Stimulated activated naive CD8-positive, alpha-beta T cell treated with anti-CD3 and anti-CD28 coated beads, Interleukin-15, Interleukin-2, amounts not matched to agents 100 ng/mL and 50 ng/mL, for 24 hours (primary cell): ENCODE results near the gene CAVIN3.

ENCODE experiments used
- H3K27ac Mint-ChIP-seq: one replicate; pipeline ENCODE4 v1.8.0; 2021; ENCODE audit warnings: mild to moderate bottlenecking, mixed read lengths
- H3K27me3 Mint-ChIP-seq: one replicate; pipeline ENCODE4 v1.8.0; 2021; ENCODE audit warnings: mixed read lengths
- H3K36me3 Mint-ChIP-seq: one replicate; pipeline ENCODE4 v1.8.0; 2021; ENCODE audit warnings: low read depth, mixed read lengths
- H3K4me1 Mint-ChIP-seq: one replicate; pipeline ENCODE4 v1.8.0; 2021; ENCODE audit warnings: low read depth, mixed read lengths
- H3K4me3 Mint-ChIP-seq: one replicate; pipeline ENCODE4 v1.8.0; 2021; ENCODE audit warnings: mild to moderate bottlenecking, mixed read lengths
- H3K9me3 Mint-ChIP-seq: one replicate; pipeline ENCODE4 v1.8.0; 2021; ENCODE audit warnings: mixed read lengths

CAVIN3 gene

DNA sequence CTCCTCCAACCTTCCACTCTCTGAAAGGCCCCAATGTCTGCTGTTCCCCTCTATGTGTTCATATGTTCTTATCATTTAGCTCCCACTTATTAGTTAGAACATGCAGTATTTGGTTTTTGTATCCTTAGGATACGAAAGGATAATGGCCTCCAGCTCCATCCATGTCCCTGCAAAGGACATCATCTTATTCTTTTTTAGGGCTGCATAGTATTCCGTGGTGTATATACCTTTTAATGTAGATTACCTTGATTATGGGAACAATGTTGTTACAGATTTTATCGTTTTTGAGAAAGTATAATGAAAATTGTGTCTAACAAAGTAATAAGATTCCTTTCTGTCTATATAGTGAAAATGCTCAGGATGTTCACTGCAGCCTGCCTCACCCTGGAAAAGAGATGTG lies 16.0 kb upstream of the CAVIN3 start:
- no peak overlapping the region for H3K4me3 Mint-ChIP-seq
- H3K9me3 Mint-ChIP-seq = no peaks in the 10 kb centered on the region
- no peaks in the 10 kb centered on the region for H3K36me3 Mint-ChIP-seq
- H3K27me3 Mint-ChIP-seq = peaks cover 25% of the 10 kb centered on the region
- H3K27ac Mint-ChIP-seq = no peak overlapping the region
- no peaks in the 10 kb centered on the region for H3K4me1 Mint-ChIP-seq

DNA sequence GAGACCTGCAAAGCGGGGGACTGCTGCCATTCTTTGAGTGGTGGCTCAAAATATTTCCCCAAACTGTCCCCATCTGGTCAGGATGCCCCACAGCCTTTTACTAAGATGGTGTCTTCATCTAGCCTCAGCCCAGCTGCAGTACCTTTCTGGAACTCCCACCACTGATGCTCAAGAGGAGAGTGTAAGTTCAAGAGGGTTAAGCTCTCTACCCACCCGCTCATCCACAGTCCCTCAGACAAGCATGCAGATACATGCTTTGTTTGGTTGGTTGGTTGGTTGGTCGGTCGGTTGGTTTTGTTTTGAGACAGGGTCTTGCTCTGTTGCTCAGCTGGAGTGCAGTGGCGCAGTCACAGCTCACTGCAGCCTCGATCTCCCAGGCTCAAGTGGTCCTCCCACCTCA lies 14.5 kb upstream of the CAVIN3 start:
- peaks cover 25% of the 10 kb centered on the region for H3K27me3 Mint-ChIP-seq
- H3K4me1 Mint-ChIP-seq = no peaks in the 10 kb centered on the region
- H3K27ac Mint-ChIP-seq = no peak overlapping the region
- no peaks in the 10 kb centered on the region for H3K36me3 Mint-ChIP-seq
- no peak overlapping the region for H3K4me3 Mint-ChIP-seq
- H3K9me3 Mint-ChIP-seq = no peaks in the 10 kb centered on the region

DNA sequence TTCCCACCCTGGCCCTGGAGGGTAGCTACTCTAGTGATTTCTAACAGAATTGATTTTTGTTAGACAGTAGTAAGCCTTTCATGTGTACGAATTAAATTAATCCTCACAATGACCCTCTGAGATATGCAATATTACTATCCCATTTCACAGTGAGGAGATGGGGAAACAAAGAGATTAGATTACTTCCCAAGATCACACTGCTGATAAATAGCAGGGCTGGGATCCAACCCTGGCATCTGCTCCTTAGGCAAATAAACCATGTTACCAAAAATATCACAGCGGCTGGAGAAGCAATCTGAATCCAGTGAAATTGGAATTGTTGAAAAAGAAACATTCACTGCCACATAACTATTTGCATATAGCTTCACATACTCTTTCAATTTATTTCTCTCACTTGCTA lies 12.8 kb upstream of the CAVIN3 start:
- H3K27ac Mint-ChIP-seq = no peak overlapping the region

DNA sequence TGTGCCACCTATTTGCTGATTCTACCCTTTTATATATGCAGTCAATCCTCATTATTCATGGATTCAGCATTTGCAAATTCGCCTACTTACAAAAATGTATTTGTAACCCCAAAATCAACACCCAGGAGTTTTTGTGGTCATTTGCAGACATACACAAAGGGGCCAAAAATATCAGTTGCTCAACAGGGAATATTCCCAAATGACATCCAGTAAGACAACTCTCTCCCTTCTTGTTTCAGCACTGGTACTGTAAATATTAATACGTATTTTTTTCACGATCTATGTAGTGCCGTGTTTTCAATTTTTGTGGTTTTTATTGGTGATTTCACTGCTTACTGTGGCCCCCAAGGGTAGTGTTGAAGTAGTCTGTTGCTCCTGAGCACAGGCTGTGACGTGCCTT lies 11.8 kb upstream of the CAVIN3 start:
- H3K4me3 Mint-ChIP-seq = no peak overlapping the region
- no peaks in the 10 kb centered on the region for H3K9me3 Mint-ChIP-seq
- peaks cover 39% of the 10 kb centered on the region for H3K27me3 Mint-ChIP-seq
- no peak overlapping the region for H3K27ac Mint-ChIP-seq
- H3K4me1 Mint-ChIP-seq = no peaks in the 10 kb centered on the region
- no peaks in the 10 kb centered on the region for H3K36me3 Mint-ChIP-seq

More for the DNA sequence above, 12.8 kb upstream of the CAVIN3 start:
- Mint-ChIP-seq H3K27me3 (peaks cover 28% of the 10 kb centered on the region), H3K9me3 (no peaks in the 10 kb centered on the region), H3K4me1 (no peaks in the 10 kb centered on the region), H3K4me3 (no peak overlapping the region), H3K36me3 (no peaks in the 10 kb centered on the region)

DNA sequence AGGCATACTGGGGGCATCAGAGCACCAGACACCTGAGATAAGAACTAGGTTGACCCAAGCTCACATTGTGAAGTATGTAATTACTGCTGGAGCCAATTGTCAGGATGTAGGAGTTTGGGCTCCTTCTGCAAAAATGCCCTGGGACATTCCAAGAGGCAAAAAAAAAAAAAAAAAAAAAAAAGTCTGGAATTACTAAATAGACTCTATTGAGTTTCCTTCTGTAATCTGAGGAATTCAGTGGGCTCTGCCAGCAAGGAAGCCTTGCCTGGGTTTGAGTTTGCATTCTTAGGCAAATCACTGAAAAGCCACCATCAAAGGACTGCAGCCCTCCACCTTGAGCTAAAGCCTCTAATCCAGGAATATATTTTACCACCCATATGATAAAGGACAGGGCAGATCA lies 8.0 kb upstream of the CAVIN3 start:
- Mint-ChIP-seq H3K27me3 (peaks cover 45% of the 10 kb centered on the region), H3K27ac (no peak overlapping the region), H3K36me3 (no peaks in the 10 kb centered on the region), H3K4me1 (peaks cover 14% of the 10 kb centered on the region), H3K4me3 (no peak overlapping the region), H3K9me3 (no peaks in the 10 kb centered on the region)

DNA sequence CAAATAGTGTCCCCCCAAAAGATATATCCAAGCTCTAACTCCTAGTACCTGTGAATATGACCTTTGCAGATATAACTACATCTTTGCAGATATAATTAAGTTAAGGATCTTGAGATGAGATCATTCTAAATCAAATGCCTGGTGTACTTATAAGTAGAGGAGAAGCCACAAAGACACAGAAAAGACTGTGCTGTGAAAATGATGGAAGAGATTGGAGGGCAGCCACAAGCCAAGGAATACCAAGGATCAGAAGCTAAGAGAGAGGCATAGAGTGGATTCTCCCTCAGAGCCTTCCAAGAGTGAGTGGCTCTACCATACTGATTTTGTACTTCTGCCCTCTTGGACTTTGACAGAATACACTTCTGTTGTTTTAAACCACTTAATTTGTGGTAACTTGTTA lies 7.5 kb upstream of the CAVIN3 start:
- H3K27me3 Mint-ChIP-seq = peaks cover 40% of the 10 kb centered on the region
- peaks cover 18% of the 10 kb centered on the region for H3K4me1 Mint-ChIP-seq
- H3K9me3 Mint-ChIP-seq = no peaks in the 10 kb centered on the region
- no peak overlapping the region for H3K27ac Mint-ChIP-seq
- no peak overlapping the region for H3K4me3 Mint-ChIP-seq
- H3K36me3 Mint-ChIP-seq = no peaks in the 10 kb centered on the region

DNA sequence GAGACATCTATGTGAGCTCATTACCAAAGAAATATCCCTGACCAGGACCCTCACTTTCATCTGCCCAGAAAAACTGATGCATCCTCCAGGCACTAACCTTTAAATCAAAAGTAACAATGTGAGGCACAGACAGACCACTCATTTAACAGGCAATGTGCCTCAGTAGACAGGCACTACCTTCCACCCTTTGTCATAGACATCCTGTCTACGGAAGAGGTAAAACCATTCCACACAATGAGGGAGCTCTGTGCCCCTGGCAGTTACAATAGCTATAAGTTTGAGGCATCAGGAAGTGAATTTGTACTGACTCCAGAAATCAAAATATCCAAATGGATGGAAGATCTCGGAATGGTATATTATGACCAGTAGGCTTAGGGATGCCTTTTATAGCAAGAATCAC lies 6.7 kb upstream of the CAVIN3 start:
- Mint-ChIP-seq H3K9me3 (no peaks in the 10 kb centered on the region), H3K4me3 (no peak overlapping the region), H3K4me1 (peaks cover 27% of the 10 kb centered on the region), H3K36me3 (no peaks in the 10 kb centered on the region), H3K27ac (no peak overlapping the region), H3K27me3 (peaks cover 38% of the 10 kb centered on the region)

DNA sequence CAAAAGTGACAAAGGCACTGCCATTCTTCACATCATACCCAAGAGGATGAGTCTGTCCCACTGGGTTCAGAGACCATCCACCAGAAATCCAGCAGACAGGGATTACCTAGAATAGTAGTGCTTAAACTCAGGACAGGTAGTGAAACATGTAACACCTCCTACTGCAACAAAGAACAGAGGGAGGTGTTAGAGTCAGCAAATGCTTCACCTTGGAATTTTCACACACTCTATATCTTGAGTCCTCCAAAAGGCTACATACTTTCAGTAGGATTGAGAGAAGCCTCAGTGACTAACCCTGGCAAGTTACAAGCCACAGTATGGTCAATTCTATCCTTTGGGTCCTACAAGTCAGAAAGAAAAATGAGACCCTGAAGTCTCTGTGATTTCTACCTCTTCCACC lies 6.0 kb upstream of the CAVIN3 start:
- no peak overlapping the region for H3K4me3 Mint-ChIP-seq
- H3K36me3 Mint-ChIP-seq = no peaks in the 10 kb centered on the region
- H3K27ac Mint-ChIP-seq = no peak overlapping the region
- H3K27me3 Mint-ChIP-seq = peaks cover 36% of the 10 kb centered on the region
- H3K4me1 Mint-ChIP-seq = peaks cover 33% of the 10 kb centered on the region
- H3K9me3 Mint-ChIP-seq = no peaks in the 10 kb centered on the region

DNA sequence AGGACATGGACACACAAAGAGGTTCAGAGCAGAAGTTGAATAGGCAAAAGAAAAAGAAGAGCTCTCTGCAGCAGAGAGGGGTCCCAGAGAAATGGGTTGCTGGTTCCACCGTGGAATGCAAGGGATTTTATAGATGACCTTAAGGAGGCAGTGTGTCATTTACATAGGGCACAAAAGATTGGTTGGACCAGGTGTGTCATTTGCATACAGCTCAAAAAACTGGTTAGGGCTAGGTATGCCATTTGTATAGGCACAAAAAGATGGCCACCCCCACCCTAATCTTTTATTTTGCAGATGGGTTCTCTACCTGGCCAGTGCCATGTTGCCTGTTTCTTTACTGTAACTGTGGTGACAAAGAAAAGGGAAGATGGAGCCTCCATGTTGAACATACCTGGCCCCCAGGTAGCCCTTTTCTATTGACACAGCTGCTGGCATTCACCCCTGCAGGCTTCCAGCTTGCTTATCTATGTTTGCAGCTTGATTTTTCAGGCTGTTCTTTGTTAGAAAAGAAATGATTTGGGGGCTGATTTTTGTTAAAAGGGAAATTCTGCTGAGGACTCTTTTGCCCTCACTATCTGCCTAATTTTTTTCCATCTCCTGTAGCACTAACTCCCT lies 3.1 kb upstream of the CAVIN3 start:
- peaks cover 54% of the 10 kb centered on the region for H3K4me1 Mint-ChIP-seq
- no peak overlapping the region for H3K4me3 Mint-ChIP-seq
- peaks cover 10% of the 10 kb centered on the region for H3K36me3 Mint-ChIP-seq
- H3K27ac Mint-ChIP-seq = peak overlapping the region; percentile 33
- H3K27me3 Mint-ChIP-seq = peaks cover 47% of the 10 kb centered on the region
- H3K9me3 Mint-ChIP-seq = no peaks in the 10 kb centered on the region

DNA sequence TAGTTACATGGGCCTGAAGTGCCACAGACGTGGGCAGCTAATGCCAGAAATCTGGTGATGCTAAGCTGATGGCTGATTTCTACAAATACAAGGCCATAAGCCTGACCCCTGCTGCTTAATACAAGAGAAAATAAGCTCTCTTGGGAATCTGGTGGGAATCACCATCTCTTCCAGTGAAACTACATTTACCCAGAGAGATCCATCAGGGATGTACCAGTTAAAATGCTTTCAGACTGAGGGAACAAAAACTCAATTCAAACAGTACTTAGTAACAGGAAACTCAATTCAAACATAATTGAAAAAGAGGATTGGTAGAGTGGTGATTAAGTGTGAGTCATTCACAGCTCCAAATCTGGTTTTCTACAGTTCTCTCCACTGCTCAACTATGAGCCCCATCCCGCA lies 1.7 kb upstream of the CAVIN3 start:
- no peaks in the 10 kb centered on the region for H3K9me3 Mint-ChIP-seq
- peak overlapping the region; percentile 99 for H3K27ac Mint-ChIP-seq
- peaks cover 64% of the 10 kb centered on the region for H3K4me1 Mint-ChIP-seq
- peak overlapping the region; percentile 88 for H3K4me3 Mint-ChIP-seq
- H3K36me3 Mint-ChIP-seq = peaks cover 19% of the 10 kb centered on the region
- peaks cover 47% of the 10 kb centered on the region for H3K27me3 Mint-ChIP-seq

DNA sequence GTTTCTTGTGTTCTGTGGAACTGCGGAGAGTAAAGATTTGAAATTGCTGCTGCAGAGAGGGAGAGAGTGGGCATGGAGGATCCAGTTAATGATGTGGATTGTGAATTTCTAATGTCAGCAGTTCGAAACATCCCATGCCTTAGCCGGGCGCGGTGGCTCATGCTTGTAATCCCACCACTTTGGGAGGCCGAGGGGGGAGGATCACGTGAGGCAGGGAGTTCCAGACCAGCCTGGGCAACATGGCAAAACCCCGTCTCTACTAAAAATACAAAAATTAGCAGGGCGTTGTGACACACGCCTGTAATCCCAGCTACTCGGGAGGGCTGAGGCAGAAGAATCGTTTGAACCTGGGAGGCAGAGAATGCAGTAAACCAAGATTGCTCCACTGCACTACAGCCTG lies 1.1 kb upstream of the CAVIN3 start:
- H3K27me3 Mint-ChIP-seq = peaks cover 48% of the 10 kb centered on the region
- peaks cover 62% of the 10 kb centered on the region for H3K4me1 Mint-ChIP-seq
- peak overlapping the region; percentile 99 for H3K27ac Mint-ChIP-seq
- no peaks in the 10 kb centered on the region for H3K9me3 Mint-ChIP-seq
- peak overlapping the region; percentile 88 for H3K4me3 Mint-ChIP-seq
- peaks cover 19% of the 10 kb centered on the region for H3K36me3 Mint-ChIP-seq

DNA sequence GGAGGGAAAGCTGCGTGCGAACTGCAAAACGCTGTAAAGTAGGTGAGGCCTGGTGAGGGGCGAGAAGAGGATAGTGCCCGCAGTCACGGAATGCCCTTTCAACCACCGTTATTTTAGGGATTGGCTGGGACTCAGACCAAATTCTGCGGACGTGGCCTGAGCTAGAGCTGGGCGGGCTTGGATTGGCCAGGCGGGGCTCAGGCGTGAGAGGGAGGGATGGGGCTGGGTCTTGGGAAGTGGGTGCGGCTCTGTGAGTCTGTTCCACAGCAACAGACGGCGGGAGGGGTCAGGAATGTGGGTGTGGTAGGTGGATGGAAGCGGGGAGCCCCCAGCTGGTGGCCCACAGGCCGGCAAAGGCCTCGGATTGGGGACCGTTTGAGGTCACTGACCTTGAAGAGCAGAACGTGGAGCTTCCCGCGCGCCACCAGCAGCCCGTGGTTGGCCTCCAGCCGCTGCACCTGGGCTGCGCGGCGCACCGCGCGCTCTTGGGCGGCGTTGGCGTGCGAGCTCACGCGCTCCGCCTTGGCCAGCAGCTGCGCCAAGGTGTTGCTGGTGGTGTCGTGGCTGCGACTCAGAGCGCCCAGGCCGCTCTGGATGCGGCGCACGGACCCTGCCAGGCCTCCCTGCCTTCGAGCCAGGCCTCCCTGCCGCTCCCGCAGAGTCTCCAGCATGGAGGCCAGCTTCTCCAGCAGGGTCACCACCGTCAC lies 444 bp downstream of the CAVIN3 start:
- Mint-ChIP-seq H3K27me3 (peaks cover 55% of the 10 kb centered on the region), H3K4me3 (peak overlapping the region; percentile 88), H3K9me3 (no peaks in the 10 kb centered on the region), H3K27ac (peak overlapping the region; percentile 99), H3K36me3 (peaks cover 19% of the 10 kb centered on the region), H3K4me1 (peaks cover 64% of the 10 kb centered on the region)

DNA sequence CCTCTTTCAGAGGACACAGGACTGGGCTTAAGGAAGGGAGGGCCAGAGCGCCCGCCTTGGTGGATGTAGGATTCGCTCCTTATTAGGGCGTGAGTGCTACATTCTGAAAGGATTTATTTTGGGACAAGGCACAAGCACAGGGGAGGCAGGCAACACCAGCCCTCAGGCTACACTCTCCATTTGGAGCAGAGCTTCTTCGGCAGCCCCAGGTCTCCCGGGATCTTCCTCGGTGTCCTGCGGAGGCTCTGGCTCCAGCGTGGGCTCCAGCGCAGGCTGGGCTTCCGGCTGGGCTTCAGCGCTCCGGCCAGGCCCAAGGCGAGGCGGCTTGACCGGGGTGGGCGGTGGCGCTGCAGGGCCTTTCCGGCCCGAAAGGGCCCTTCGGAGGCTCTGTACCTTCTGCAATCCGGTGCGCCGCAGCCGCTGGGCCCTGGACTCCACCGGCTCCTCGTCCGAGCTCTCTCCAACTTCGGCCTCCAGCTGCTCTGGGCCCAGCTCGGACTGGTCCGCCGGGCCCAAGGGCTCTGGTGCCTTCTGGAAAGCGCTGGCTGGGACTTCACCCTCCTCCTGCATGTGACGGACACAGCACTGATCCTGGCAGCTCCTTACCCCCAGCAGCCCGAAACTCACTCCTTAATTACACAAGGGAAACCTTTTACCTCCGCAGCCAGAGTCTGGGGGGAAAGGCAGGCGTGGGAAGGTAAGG lies 1.1 kb downstream of the CAVIN3 start:
- peak overlapping the region; percentile 88 for H3K4me3 Mint-ChIP-seq
- H3K9me3 Mint-ChIP-seq = no peaks in the 10 kb centered on the region
- H3K27ac Mint-ChIP-seq = peak overlapping the region; percentile 99

DNA sequence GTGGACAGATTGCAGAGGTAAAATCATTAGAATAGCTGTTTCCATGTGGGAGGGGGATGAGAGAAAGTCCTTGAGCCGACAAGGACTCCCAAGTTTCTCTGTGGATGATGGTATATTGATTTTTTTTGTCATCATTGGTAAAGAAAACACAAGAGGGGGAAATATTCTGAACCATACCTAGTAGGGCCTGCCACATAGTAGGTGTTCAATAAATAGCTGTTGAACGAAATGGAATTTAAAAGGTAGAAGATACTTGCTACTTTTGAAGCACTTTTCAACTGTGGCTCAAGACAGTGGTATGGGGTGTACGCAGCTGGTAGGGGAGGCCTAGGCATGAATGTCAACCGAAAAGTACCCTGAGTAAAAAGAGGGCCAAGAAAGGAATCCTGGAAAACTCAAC lies 2.1 kb downstream of the CAVIN3 start:
- H3K4me1 Mint-ChIP-seq = peaks cover 58% of the 10 kb centered on the region
- H3K36me3 Mint-ChIP-seq = peaks cover 19% of the 10 kb centered on the region
- H3K27me3 Mint-ChIP-seq = peaks cover 67% of the 10 kb centered on the region
- H3K27ac Mint-ChIP-seq = peak overlapping the region; percentile 72
- no peaks in the 10 kb centered on the region for H3K9me3 Mint-ChIP-seq
- H3K4me3 Mint-ChIP-seq = peak overlapping the region; percentile 85

More for the DNA sequence above, 1.1 kb downstream of the CAVIN3 start:
- H3K4me1 Mint-ChIP-seq = peaks cover 64% of the 10 kb centered on the region
- H3K27me3 Mint-ChIP-seq = peaks cover 62% of the 10 kb centered on the region
- H3K36me3 Mint-ChIP-seq = peaks cover 19% of the 10 kb centered on the region

DNA sequence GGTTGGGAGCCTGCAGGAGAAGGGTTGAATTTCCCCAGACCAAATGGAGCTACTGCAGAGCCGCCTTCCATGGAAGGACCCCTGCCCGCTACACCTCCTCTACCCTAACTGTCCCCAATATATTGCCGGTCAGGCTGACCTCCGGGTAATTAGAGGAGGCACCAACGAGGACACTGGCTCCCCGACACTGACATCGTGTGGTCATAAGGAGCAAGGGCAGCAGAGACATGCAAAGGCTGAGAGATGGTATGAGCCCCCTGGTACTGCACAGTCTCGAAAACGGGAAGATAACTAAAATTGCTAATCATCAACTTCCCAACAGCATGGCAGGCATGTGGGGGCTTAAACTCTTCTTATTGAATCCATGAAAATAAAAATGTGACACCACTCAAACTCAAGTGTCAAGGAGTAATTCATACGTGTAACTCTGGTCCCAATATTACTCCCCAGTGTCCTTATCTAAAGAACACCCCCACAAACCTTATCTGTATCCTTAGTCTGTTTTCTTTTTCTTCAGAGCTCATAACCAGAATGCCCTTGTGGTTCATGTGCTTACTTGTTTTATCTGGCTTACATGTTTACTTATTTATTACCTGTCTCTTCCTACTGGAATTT lies 4.4 kb downstream of the CAVIN3 start:
- Mint-ChIP-seq H3K4me1 (peaks cover 35% of the 10 kb centered on the region), H3K9me3 (no peaks in the 10 kb centered on the region), H3K4me3 (no peak overlapping the region), H3K27me3 (peaks cover 63% of the 10 kb centered on the region), H3K27ac (no peak overlapping the region), H3K36me3 (peaks cover 19% of the 10 kb centered on the region)
